ENCODE data around the gene TMEM178B. TPM values are rescaled to one million over a fixed set of nuclear protein-coding genes. Genes with fewer than 3 reads are reported as not detected.

The TMEM178B gene
- total RNA-seq, 1 experiment from 2014 or later = not detected

- H3K4me1 Mint-ChIP-seq (ENCODE audit: insufficient read depth, unreplicated experiment) = peaks cover 34% of the 10 kb centered on the region
- ChIA-PET POLR2A (no interaction called here), CTCF (interaction anchor here (0.6 to 1.2 kb wide), 5 partner anchors 11 to 1174 kb away, joined by 3 to 4 read pairs (median 3); no protein-coding TSS in a partner anchor)
- no TSS peak for BruUV-seq (replicated peaks)
- H3K36me3 Mint-ChIP-seq (ENCODE audit: insufficient read depth, unreplicated experiment) = no peaks in the 10 kb centered on the region
- no peak for DNase-seq (ENCODE audit: unreplicated experiment)
- TF ChIP-seq CTCF (IDR thresholded peaks at IDR 0.05; ENCODE audit: unreplicated experiment) = no peak
- intact Hi-C loops (cut with micrococcal nuclease) = no loop called here
- H3K27ac Mint-ChIP-seq (ENCODE audit: low read depth, unreplicated experiment) = no peak overlapping the region
- no peaks in the 10 kb centered on the region for H3K9me3 Mint-ChIP-seq (ENCODE audit: unreplicated experiment)
- no peak overlapping the region for H3K4me3 Mint-ChIP-seq (ENCODE audit: unreplicated experiment)
- no peaks in the 10 kb centered on the region for H3K27me3 Mint-ChIP-seq (ENCODE audit: insufficient read depth, unreplicated experiment)
These were observed 285.4 kb downstream of the TMEM178B start for GRCh38 chr7:141359262-141359661.

GRCh38 chr7:141359740-141360415, 286.0 kb downstream of the TMEM178B start:
- no peak overlapping the region for H3K4me3 Mint-ChIP-seq (ENCODE audit: unreplicated experiment)
- H3K36me3 Mint-ChIP-seq (ENCODE audit: insufficient read depth, unreplicated experiment) = no peaks in the 10 kb centered on the region
- no peaks in the 10 kb centered on the region for H3K27me3 Mint-ChIP-seq (ENCODE audit: insufficient read depth, unreplicated experiment)
- H3K27ac Mint-ChIP-seq (ENCODE audit: low read depth, unreplicated experiment) = no peak overlapping the region
- DNase-seq (ENCODE audit: unreplicated experiment) = no peak
- BruUV-seq (replicated peaks) = no TSS peak
- no peaks in the 10 kb centered on the region for H3K9me3 Mint-ChIP-seq (ENCODE audit: unreplicated experiment)
- POLR2A ChIA-PET = no interaction called here
- peaks cover 28% of the 10 kb centered on the region for H3K4me1 Mint-ChIP-seq (ENCODE audit: insufficient read depth, unreplicated experiment)
- CTCF ChIA-PET = no interaction called here
- intact Hi-C loops (cut with micrococcal nuclease) = loop anchor here (10.0 kb wide), 1 partner anchor 195 kb away; the partner anchor contains the start of gene AGK
- TF ChIP-seq CTCF (IDR thresholded peaks at IDR 0.05; ENCODE audit: unreplicated experiment) = no peak

- Mint-ChIP-seq H3K36me3 (ENCODE audit: insufficient read depth, unreplicated experiment) (no peaks in the 10 kb centered on the region), H3K27me3 (ENCODE audit: insufficient read depth, unreplicated experiment) (no peaks in the 10 kb centered on the region), H3K27ac (ENCODE audit: low read depth, unreplicated experiment) (no peak overlapping the region), H3K9me3 (ENCODE audit: unreplicated experiment) (no peaks in the 10 kb centered on the region), H3K4me1 (ENCODE audit: insufficient read depth, unreplicated experiment) (peaks cover 24% of the 10 kb centered on the region), H3K4me3 (ENCODE audit: unreplicated experiment) (no peak overlapping the region)
- TF ChIP-seq CTCF (IDR thresholded peaks at IDR 0.05; ENCODE audit: unreplicated experiment) = no peak
- ChIA-PET CTCF (interaction anchor here (0.5 kb wide), 1 partner anchor 190 kb away, joined by 3 read pairs; no protein-coding TSS in a partner anchor), POLR2A (no interaction called here)
- intact Hi-C loops (cut with micrococcal nuclease) = loop anchor here (10.0 kb wide), 1 partner anchor 194 kb away; the partner anchor contains the start of gene AGK
- DNase-seq (ENCODE audit: unreplicated experiment) = no peak
- no TSS peak for BruUV-seq (replicated peaks)
These were observed 286.5 kb downstream of the TMEM178B start for GRCh38 chr7:141360416-141360760.

- ChIA-PET POLR2A (interaction anchor here (0.6 kb wide), 1 partner anchor 1602 kb away, joined by 3 read pairs; no protein-coding TSS in a partner anchor), CTCF (interaction anchor here (0.5 kb wide), 1 partner anchor 190 kb away, joined by 3 read pairs; no protein-coding TSS in a partner anchor)
- H3K27me3 Mint-ChIP-seq (ENCODE audit: insufficient read depth, unreplicated experiment) = no peaks in the 10 kb centered on the region
- no TSS peak for BruUV-seq (replicated peaks)
- no peak overlapping the region for H3K27ac Mint-ChIP-seq (ENCODE audit: low read depth, unreplicated experiment)
- intact Hi-C loops (cut with micrococcal nuclease) = loop anchor here (10.0 kb wide), 1 partner anchor 194 kb away; the partner anchor contains the start of gene AGK
- H3K4me3 Mint-ChIP-seq (ENCODE audit: unreplicated experiment) = no peak overlapping the region
- TF ChIP-seq CTCF (IDR thresholded peaks at IDR 0.05; ENCODE audit: unreplicated experiment) = no peak
- peaks cover 20% of the 10 kb centered on the region for H3K4me1 Mint-ChIP-seq (ENCODE audit: insufficient read depth, unreplicated experiment)
- no peak for DNase-seq (ENCODE audit: unreplicated experiment)
- no peaks in the 10 kb centered on the region for H3K36me3 Mint-ChIP-seq (ENCODE audit: insufficient read depth, unreplicated experiment)
- H3K9me3 Mint-ChIP-seq (ENCODE audit: unreplicated experiment) = no peaks in the 10 kb centered on the region
These were observed 286.9 kb downstream of the TMEM178B start for GRCh38 chr7:141360803-141361202.
